Panc1 (cell line): ENCODE measurements around the gene PAXIP1. TPM values are rescaled to one million over a fixed set of nuclear protein-coding genes. Genes with fewer than 3 reads are reported as not detected.

Source experiments
- ATAC-seq: fragments of 200-7000 bp; cut with Tn5 transposase; 2 replicates; pipeline ENCODE4 v1.9.1; 2020; ENCODE audit warnings: mild to moderate bottlenecking, moderate library complexity
- BruUV-seq: library from RNA; stranded (reverse); fragments of 400-500 nt; replicated peaks from 2 replicates; lab custom pipeline; 2021; lab: Mats Ljungman, UMichigan
- CTCF ChIA-PET: fragments of 300-600 bp; sonication (Branson Sonifier 250); formaldehyde crosslinking; loops from one replicate; lab custom pipeline; 2022; ENCODE audit warnings: antibody characterized with exemption; lab: Charles Lee
- POLR2A ChIA-PET: fragments of 300-600 bp; sonication (Branson Sonifier 250); formaldehyde crosslinking; loops from one replicate; lab custom pipeline; 2022; ENCODE audit warnings: antibody characterized with exemption; lab: Charles Lee
- DNase-seq: peaks from one replicate; pipeline ENCODE4 v3.0.0-alpha.2; 2010; ENCODE audit warnings: low read depth, low spot score
- H3K27ac ChIP-seq: 2 replicates; pipeline ENCODE4 v1.5.1; 2011; ENCODE audit warnings: mild to moderate bottlenecking, low read length, inconsistent platforms
- H3K27me3 ChIP-seq: fragments of 200-500 bp; sonication (Bioruptor generic); 2 replicates; pipeline ENCODE4 v1.6.0; 2014; ENCODE audit warnings: low read length, inconsistent platforms; ENCODE audit not compliant: control insufficient read depth, insufficient read depth
- H3K36me3 ChIP-seq: fragments of 200-500 bp; sonication (Bioruptor generic); 2 replicates; pipeline ENCODE4 v1.5.1; 2014; ENCODE audit warnings: inconsistent platforms, mild to moderate bottlenecking, low read length, moderate library complexity; ENCODE audit not compliant: control insufficient read depth, insufficient read depth
- H3K4me1 ChIP-seq: 2 replicates; pipeline ENCODE4 v1.5.1; 2011; ENCODE audit warnings: inconsistent platforms, mild to moderate bottlenecking, low read length, moderate library complexity; ENCODE audit not compliant: control insufficient read depth, insufficient read depth
- H3K4me3 ChIP-seq, 2 experiments: 2 replicates each; pipeline ENCODE4 v1.5.1; 2011 to 2012; ENCODE audit warnings: low read depth in 2 of 2, low read length in 2 of 2, mild to moderate bottlenecking in 2 of 2, inconsistent platforms in 1 of 2, moderate library complexity in 1 of 2
- H3K9me3 ChIP-seq: fragments of 200-500 bp; sonication (Bioruptor generic); 2 replicates; pipeline ENCODE4 v1.5.1; 2014; ENCODE audit warnings: low read depth, mild to moderate bottlenecking, inconsistent platforms, low read length, moderate library complexity; ENCODE audit not compliant: control insufficient read depth, insufficient read depth
- CTCF ChIP-seq: fragments of 450-650 bp; IDR thresholded peaks from 2 replicates; pipeline ENCODE4 v1.5.1; 2017; ENCODE audit warnings: mild to moderate bottlenecking
- POLR2AphosphoS5 ChIP-seq: IDR thresholded peaks from 2 replicates; pipeline ENCODE4 v1.6.1; 2012; ENCODE audit warnings: mild to moderate bottlenecking, low read depth, low read length, moderate library complexity
- REST ChIP-seq, 2 experiments: IDR thresholded peaks; 2 replicates each; pipeline ENCODE4 v1.6.1; 2011 to 2012; ENCODE audit warnings: low read depth in 2 of 2, control low read depth in 1 of 2, low read length in 1 of 2, mild to moderate bottlenecking in 1 of 2, moderate library complexity in 1 of 2; ENCODE audit not compliant: insufficient read depth in 1 of 2
- SIN3A ChIP-seq: IDR thresholded peaks from 2 replicates; pipeline ENCODE4 v1.6.1; 2012; ENCODE audit warnings: low read depth, mild to moderate bottlenecking, low read length, moderate library complexity, borderline replicate concordance; ENCODE audit not compliant: insufficient read depth
- TCF7L2 ChIP-seq: IDR thresholded peaks from 2 replicates; pipeline ENCODE4 v1.6.1; 2011; ENCODE audit warnings: mild to moderate bottlenecking, low read depth, low read length, inconsistent platforms
- in situ Hi-C: cut with HindIII; loops from 2 replicates; pipeline ENCODE4 v1.10.0; 2016; ENCODE audit warnings: low sequenced_read_pairs, low pct_unique_long_range_greater_than_20kb
- intact Hi-C: fragments of 100-400 bp; cut with micrococcal nuclease; formaldehyde crosslinking; loops from one replicate; pipeline ENCODE4 v1.10.0; 2022; ENCODE audit not compliant: unreplicated experiment
- total RNA-seq: library from RNA; stranded (reverse); gene quantifications from one replicate; pipeline ENCODE4 v1.2.1, GENCODE V29; 2021; ENCODE audit not compliant: unreplicated experiment

The PAXIP1 gene
- total RNA-seq, 1 experiment from 2014 or later = 27.3 TPM

- Histone ChIP-seq H3K27ac (no peak overlapping the region), H3K36me3 (peaks cover 17% of the 10 kb centered on the region), H3K4me1 (peaks cover 1% of the 10 kb centered on the region; the same call in 1 of the 2 replicates), H3K4me3 (no peak overlapping the region), H3K27me3 (no peaks in the 10 kb centered on the region), H3K9me3 (no peaks in the 10 kb centered on the region)
- ATAC-seq = no peak
- intact Hi-C loops = no loop called here
- ChIA-PET POLR2A (no interaction called here), CTCF (interaction anchor here (0.6 kb wide), 1 partner anchor 360 kb away, joined by 3 read pairs; no protein-coding TSS in a partner anchor)
- in situ Hi-C loops = no loop called here
- no peak for TF ChIP-seq REST (IDR thresholded peaks at IDR 0.05; ENCODE audit: insufficient read depth in 1 of 2, low read depth in 2 of 2, low read length in 1 of 2)
- TF ChIP-seq CTCF = no peak
- TF ChIP-seq TCF7L2 = no peak
- no peak for TF ChIP-seq SIN3A
- TF ChIP-seq POLR2AphosphoS5 = no peak
- DNase-seq = no peak
- BruUV-seq = no TSS peak
Observed at GRCh38 chr7:154996756-154997155, 6.2 kb downstream of the PAXIP1 start.

GRCh38 chr7:154996101-154996500 is 6.8 kb downstream of the PAXIP1 start:
- H3K27me3 ChIP-seq = no peaks in the 10 kb centered on the region
- no TSS peak for BruUV-seq
- DNase-seq (no peak), ATAC-seq (no peak)
- H3K36me3 ChIP-seq = peaks cover 23% of the 10 kb centered on the region
- H3K9me3 ChIP-seq = no peaks in the 10 kb centered on the region
- intact Hi-C loops (no loop called here), in situ Hi-C loops (no loop called here)
- H3K27ac ChIP-seq = no peak overlapping the region
- TF ChIP-seq REST (IDR thresholded peaks at IDR 0.05; ENCODE audit: insufficient read depth in 1 of 2, low read depth in 2 of 2, low read length in 1 of 2) (no peak), TCF7L2 (no peak), POLR2AphosphoS5 (no peak), SIN3A (no peak), CTCF (no peak)
- ChIA-PET CTCF (interaction anchor here (0.6 kb wide), 1 partner anchor 361 kb away, joined by 3 read pairs; no protein-coding TSS in a partner anchor), POLR2A (no interaction called here)
- no peak overlapping the region for H3K4me3 ChIP-seq
- H3K4me1 ChIP-seq = no peaks in the 10 kb centered on the region
